Trophoblast cell (in vitro differentiated cells and primary cell): ENCODE results near the gene DLG2.

Source experiments
- DNase-seq, 2 donors: peaks; one replicate each; pipeline ENCODE4 v3.0.0-alpha.2; 2016
- H2AFZ ChIP-seq: 2 replicates; pipeline ENCODE4 v1.6.1; 2013; ENCODE audit warnings: low read length, moderate library complexity, mild to moderate bottlenecking; ENCODE audit not compliant: insufficient read depth, poor library complexity
- H2AK5ac ChIP-seq: 2 replicates; pipeline ENCODE4 v1.6.1; 2013; ENCODE audit warnings: mild to moderate bottlenecking, low read length
- H2BK120ac ChIP-seq: 2 replicates; pipeline ENCODE4 v1.6.1; 2013; ENCODE audit warnings: low read length, mild to moderate bottlenecking, moderate library complexity; ENCODE audit not compliant: insufficient read depth, poor library complexity
- H2BK12ac ChIP-seq: 2 replicates; pipeline ENCODE4 v1.6.1; 2013; ENCODE audit warnings: mild to moderate bottlenecking, low read length, moderate library complexity
- H2BK5ac ChIP-seq: 2 replicates; pipeline ENCODE4 v1.6.1; 2013; ENCODE audit warnings: low read length, low read depth, moderate library complexity, mild to moderate bottlenecking; ENCODE audit not compliant: poor library complexity
- H3K14ac ChIP-seq: 2 replicates; pipeline ENCODE4 v1.6.1; 2013; ENCODE audit warnings: mild to moderate bottlenecking, low read length
- H3K18ac ChIP-seq: 2 replicates; pipeline ENCODE4 v1.6.1; 2013; ENCODE audit warnings: mild to moderate bottlenecking, low read length
- H3K23ac ChIP-seq: 2 replicates; pipeline ENCODE4 v1.6.1; 2013; ENCODE audit warnings: low read length
- H3K27ac ChIP-seq: 2 replicates; pipeline ENCODE4 v1.5.1; 2013; ENCODE audit warnings: low read depth, mild to moderate bottlenecking, inconsistent platforms, low read length, moderate library complexity
- H3K27me3 ChIP-seq: 2 replicates; pipeline ENCODE4 v1.6.1; 2013; ENCODE audit warnings: inconsistent platforms, mild to moderate bottlenecking, low read length, moderate library complexity; ENCODE audit not compliant: insufficient read depth
- H3K36me3 ChIP-seq, 2 experiments: 1 replicate in 1 of 2; 2 replicates in 1 of 2; pipeline ENCODE4 v1.6.1; 2013; ENCODE audit warnings: low read length in 2 of 2, mild to moderate bottlenecking in 2 of 2, moderate library complexity in 1 of 2; ENCODE audit not compliant: insufficient read depth in 2 of 2, control insufficient read depth in 1 of 2
- H3K4ac ChIP-seq: 2 replicates; pipeline ENCODE4 v1.6.1; 2013; ENCODE audit warnings: low read depth, mild to moderate bottlenecking, low read length, moderate library complexity
- H3K4me1 ChIP-seq, 2 experiments: 1 replicate in 1 of 2; 2 replicates in 1 of 2; pipeline ENCODE4 v1.6.1; 2013; ENCODE audit warnings: low read length in 2 of 2, mild to moderate bottlenecking in 2 of 2, moderate library complexity in 1 of 2; ENCODE audit not compliant: insufficient read depth in 2 of 2, control insufficient read depth in 1 of 2
- H3K4me2 ChIP-seq: 2 replicates; pipeline ENCODE4 v1.6.1; 2013; ENCODE audit warnings: inconsistent platforms, mild to moderate bottlenecking, low read length, moderate library complexity
- H3K4me3 ChIP-seq: 2 replicates; pipeline ENCODE4 v1.5.1; 2013; ENCODE audit warnings: mild to moderate bottlenecking, low read depth, low read length, inconsistent platforms
- H3K79me1 ChIP-seq: one replicate; pipeline ENCODE4 v1.6.1; 2013; ENCODE audit warnings: low read length
- H3K79me2 ChIP-seq: 2 replicates; pipeline ENCODE4 v1.6.1; 2013; ENCODE audit warnings: low read length, mild to moderate bottlenecking; ENCODE audit not compliant: control insufficient read depth, insufficient read depth, poor library complexity
- H3K9ac ChIP-seq: 2 replicates; pipeline ENCODE4 v1.6.1; 2013; ENCODE audit warnings: mild to moderate bottlenecking, low read length
- H3K9me3 ChIP-seq: 2 replicates; pipeline ENCODE4 v1.6.1; 2013; ENCODE audit warnings: low read depth, mild to moderate bottlenecking, control low read depth, inconsistent platforms, low read length; ENCODE audit not compliant: insufficient read depth
- H4K12ac ChIP-seq: 2 replicates; pipeline ENCODE4 v1.6.1; 2013; ENCODE audit warnings: low read depth, mild to moderate bottlenecking, low read length, moderate library complexity
- H4K8ac ChIP-seq: 2 replicates; pipeline ENCODE4 v1.6.1; 2013; ENCODE audit warnings: low read depth, mild to moderate bottlenecking, low read length, moderate library complexity
- H4K91ac ChIP-seq: one replicate; pipeline ENCODE4 v1.6.1; 2013; ENCODE audit warnings: low read depth, mild to moderate bottlenecking, low read length, moderate library complexity
- WGBS: extraction: QIAGEN DNeasy Blood & Tissue Kit; methylation state at CpG from one replicate; pipeline ENCODE4 v1.1.7; 2013; ENCODE audit warnings: missing lambda C conversion rate; ENCODE audit not compliant: insufficient read length, insufficient coverage; ENCODE audit errors: extremely low coverage; 5-methylcytosine and 5-hydroxymethylcytosine counted together

The DLG2 gene

DNA sequence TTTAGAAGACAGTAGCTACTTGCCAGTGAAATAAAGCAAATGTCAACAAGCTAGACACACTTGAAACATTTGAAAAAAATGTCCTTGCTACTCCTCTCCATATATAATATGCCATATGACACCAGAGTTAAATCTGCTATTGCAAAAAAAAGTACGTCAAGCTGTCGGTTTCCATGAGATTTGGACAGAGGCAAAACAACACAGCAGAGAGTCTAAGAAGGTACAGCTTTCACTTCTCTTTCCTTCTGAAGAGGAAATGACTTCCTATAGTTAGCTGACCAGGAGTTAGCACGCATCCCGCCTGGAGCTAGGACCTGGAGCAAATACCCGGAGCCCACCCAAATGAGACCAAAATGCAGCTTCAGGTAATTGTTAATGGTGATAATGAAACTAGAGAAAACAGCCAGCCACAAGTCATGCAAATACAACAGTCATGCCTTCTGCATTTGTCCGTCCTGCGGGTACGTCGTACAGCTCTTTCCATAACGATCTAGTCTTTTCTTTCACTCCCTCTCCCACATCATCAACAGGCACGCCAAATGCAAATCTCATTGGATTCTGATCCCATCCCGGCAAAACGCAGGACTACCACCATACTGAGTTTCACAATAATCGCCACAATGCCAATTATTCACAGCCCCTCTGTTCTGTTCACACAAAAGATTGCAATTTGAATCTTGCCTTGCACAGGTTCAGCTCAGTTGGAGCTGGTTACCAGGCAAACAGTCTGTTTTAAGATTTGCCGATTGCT, 1945.9 kb downstream of the DLG2 start:
- H3K79me2 ChIP-seq = no peaks in the 10 kb centered on the region
- H3K4me1 ChIP-seq = peaks cover 0 to 2% of the 10 kb centered on the region in 2 experiments
- H3K23ac ChIP-seq = no peak overlapping the region
- H2AFZ ChIP-seq = no peak overlapping the region
- H3K27ac ChIP-seq = no peak overlapping the region
- H3K9me3 ChIP-seq = no peaks in the 10 kb centered on the region
- H3K4me2 ChIP-seq = no peak overlapping the region
- no peak overlapping the region for H4K8ac ChIP-seq
- no peak overlapping the region for H3K4ac ChIP-seq
- H2BK12ac ChIP-seq = no peak overlapping the region
- H3K4me3 ChIP-seq = no peak overlapping the region
- no peak overlapping the region for H2AK5ac ChIP-seq
- no peaks in the 10 kb centered on the region for H3K79me1 ChIP-seq
- no peak overlapping the region for H4K12ac ChIP-seq
- no peak overlapping the region for H3K18ac ChIP-seq
- WGBS = no CpG with 5 or more reads among the region's 15 CpGs
- H4K91ac ChIP-seq = no peak overlapping the region
- no peaks in the 10 kb centered on the region for H3K36me3 ChIP-seq
- H3K9ac ChIP-seq = no peak overlapping the region
- H3K14ac ChIP-seq = no peak overlapping the region
- no peak overlapping the region for H2BK5ac ChIP-seq
- H2BK120ac ChIP-seq = no peak overlapping the region
- peak in 1 of 2 donors; percentile 3 for DNase-seq
- no peaks in the 10 kb centered on the region for H3K27me3 ChIP-seq

DNA sequence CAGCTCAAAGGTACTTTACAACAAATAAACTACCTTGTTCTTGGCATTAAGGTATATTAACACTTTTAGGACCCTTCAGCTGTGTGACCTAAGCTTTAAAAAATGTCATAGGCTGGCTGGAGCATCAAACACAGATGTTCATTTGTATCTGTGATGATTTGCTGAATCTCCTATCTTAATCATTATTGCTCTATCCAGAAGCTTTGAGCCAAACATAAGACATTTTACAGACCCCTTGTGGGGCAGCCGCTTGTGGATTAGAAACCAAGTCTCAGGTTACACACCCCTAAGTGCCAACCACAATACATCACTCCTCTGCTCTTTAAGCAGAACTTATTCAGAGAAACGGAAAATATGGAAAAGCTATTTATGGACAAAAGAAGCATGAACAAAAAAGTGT, 1946.8 kb downstream of the DLG2 start:
- no peak overlapping the region for H2BK12ac ChIP-seq
- no peaks in the 10 kb centered on the region for H3K79me1 ChIP-seq
- H3K79me2 ChIP-seq = no peaks in the 10 kb centered on the region
- no peak overlapping the region for H3K4ac ChIP-seq
- H4K8ac ChIP-seq = no peak overlapping the region
- no peak for DNase-seq
- WGBS = no CpG with 5 or more reads among the region's 2 CpGs
- peaks cover 0 to 2% of the 10 kb centered on the region in 2 experiments for H3K4me1 ChIP-seq
- H3K14ac ChIP-seq = no peak overlapping the region
- H2BK5ac ChIP-seq = no peak overlapping the region
- no peak overlapping the region for H4K91ac ChIP-seq
- H3K4me3 ChIP-seq = no peak overlapping the region
- no peak overlapping the region for H3K9ac ChIP-seq
- no peak overlapping the region for H2AK5ac ChIP-seq
- H3K36me3 ChIP-seq = no peaks in the 10 kb centered on the region
- H3K27me3 ChIP-seq = no peaks in the 10 kb centered on the region
- H4K12ac ChIP-seq = no peak overlapping the region
- no peak overlapping the region for H3K27ac ChIP-seq
- H3K23ac ChIP-seq = no peak overlapping the region
- H2AFZ ChIP-seq = no peak overlapping the region
- H2BK120ac ChIP-seq = no peak overlapping the region
- no peaks in the 10 kb centered on the region for H3K9me3 ChIP-seq
- no peak overlapping the region for H3K18ac ChIP-seq
- H3K4me2 ChIP-seq = no peak overlapping the region

DNA sequence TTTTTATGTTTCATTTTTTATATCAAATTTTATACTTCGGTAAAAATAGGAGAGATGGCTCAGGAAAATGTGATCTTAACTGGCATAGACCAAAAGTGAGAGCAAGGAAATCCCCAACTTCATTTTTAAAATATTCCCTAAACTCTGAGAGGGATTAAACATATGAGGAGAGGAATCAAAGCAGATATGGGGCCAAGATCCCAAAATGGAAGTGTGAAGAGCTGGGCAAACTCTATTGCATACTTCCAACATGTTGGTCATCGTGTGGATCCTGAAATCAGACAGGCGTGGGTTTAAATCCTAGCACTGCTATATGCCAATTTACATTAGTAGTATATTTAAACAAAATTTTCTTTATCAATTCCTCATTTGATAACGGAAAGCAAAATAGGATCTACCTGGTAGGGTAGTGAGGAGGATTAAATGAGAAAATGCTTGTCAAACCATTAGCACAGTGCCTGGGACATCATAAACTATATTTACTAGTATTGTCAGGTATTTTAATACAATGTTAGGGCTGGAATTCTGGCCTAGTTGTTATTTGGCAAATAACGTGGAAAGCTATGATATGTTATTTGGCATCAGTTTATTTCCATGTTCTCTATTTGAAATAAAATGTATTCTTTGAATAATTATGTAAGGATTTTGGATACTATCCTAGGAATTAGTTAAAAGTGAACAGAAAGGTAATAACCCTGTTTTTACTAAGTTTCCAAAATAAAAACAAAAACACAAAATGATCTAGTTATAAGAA, 1948.1 kb downstream of the DLG2 start:
- Histone ChIP-seq H3K4me2 (no peak overlapping the region), H3K4me1 (peaks cover 0 to 2% of the 10 kb centered on the region in 2 experiments), H3K36me3 (no peaks in the 10 kb centered on the region), H3K9ac (no peak overlapping the region), H2AFZ (no peak overlapping the region), H3K4me3 (no peak overlapping the region), H3K18ac (no peak overlapping the region), H3K23ac (no peak overlapping the region), H2BK120ac (no peak overlapping the region), H4K8ac (no peak overlapping the region), H2AK5ac (no peak overlapping the region), H3K9me3 (no peaks in the 10 kb centered on the region), H3K14ac (no peak overlapping the region), H3K79me1 (no peaks in the 10 kb centered on the region), H4K12ac (no peak overlapping the region), H3K27me3 (no peaks in the 10 kb centered on the region), H3K4ac (no peak overlapping the region), H3K79me2 (no peaks in the 10 kb centered on the region), H2BK12ac (no peak overlapping the region), H4K91ac (no peak overlapping the region), H2BK5ac (no peak overlapping the region), H3K27ac (no peak overlapping the region)
- DNase-seq = no peak
- no CpG with 5 or more reads among the region's 5 CpGs for WGBS

DNA sequence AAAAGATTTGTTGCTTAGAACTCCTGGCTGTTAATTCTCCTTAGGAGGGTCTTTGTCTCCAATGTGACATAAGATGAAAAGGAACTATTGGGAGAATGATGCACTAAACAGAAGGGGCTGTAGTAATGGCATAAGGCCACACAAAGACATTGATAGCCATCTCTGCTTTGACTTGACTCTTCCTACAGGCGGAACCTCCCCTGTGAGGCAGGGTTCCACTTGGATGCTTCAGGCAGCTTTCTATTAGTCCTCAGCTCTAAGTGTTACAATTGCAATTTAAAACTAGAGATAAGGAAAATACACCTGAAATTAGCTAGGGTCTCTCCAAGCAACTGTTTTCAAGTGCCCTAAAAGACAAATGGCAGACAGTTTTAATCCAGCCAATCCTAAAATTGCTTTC, 1949.4 kb downstream of the DLG2 start:
- no CpG with 5 or more reads among the region's 1 CpG for WGBS

More for the DNA sequence above, 1949.4 kb downstream of the DLG2 start:
- Histone ChIP-seq H2BK5ac (no peak overlapping the region), H3K23ac (no peak overlapping the region), H4K91ac (no peak overlapping the region), H3K4me3 (no peak overlapping the region), H2BK120ac (no peak overlapping the region), H4K12ac (no peak overlapping the region), H2AK5ac (no peak overlapping the region), H3K4me2 (no peak overlapping the region), H3K4ac (no peak overlapping the region), H3K79me2 (no peaks in the 10 kb centered on the region), H3K36me3 (no peaks in the 10 kb centered on the region), H3K27ac (no peak overlapping the region), H3K9me3 (no peaks in the 10 kb centered on the region), H4K8ac (no peak overlapping the region), H3K18ac (no peak overlapping the region), H3K9ac (no peak overlapping the region), H2BK12ac (no peak overlapping the region), H3K14ac (no peak overlapping the region), H3K79me1 (no peaks in the 10 kb centered on the region), H2AFZ (no peak overlapping the region), H3K27me3 (no peaks in the 10 kb centered on the region), H3K4me1 (peaks cover 0 to 2% of the 10 kb centered on the region in 2 experiments)
- DNase-seq = no peak
